NCI-H69 (cell line): Measurements from ENCODE around the gene SFXN3.

Source experiments
- DNase-seq: peaks from one replicate; lab custom pipeline; 2025; lab: John Stamatoyannopoulos, UW

Gene SFXN3

GRCh38 chr10:101073631-101074030 is 42.6 kb downstream of the SFXN3 start:
- DNase-seq = no peak

GRCh38 chr10:101075775-101076174 is 44.7 kb downstream of the SFXN3 start:
- DNase-seq = peak; percentile 11

- no peak for DNase-seq
These were observed 45.6 kb downstream of the SFXN3 start for GRCh38 chr10:101076630-101077029.

GRCh38 chr10:101079874-101080273 is 48.8 kb downstream of the SFXN3 start:
- DNase-seq = peak; percentile 71

- DNase-seq = no peak
These were observed 50.2 kb downstream of the SFXN3 start for GRCh38 chr10:101080933-101081931.

GRCh38 chr10:101085846-101086245 is 54.8 kb downstream of the SFXN3 start:
- peak; percentile 53 for DNase-seq

GRCh38 chr10:101087376-101087775 is 56.3 kb downstream of the SFXN3 start:
- DNase-seq = no peak

- DNase-seq = no peak
These were observed 56.9 kb downstream of the SFXN3 start for GRCh38 chr10:101087965-101088364.

- DNase-seq = peak; percentile 6
These were observed 58.7 kb downstream of the SFXN3 start for GRCh38 chr10:101089520-101090299.

- peak; percentile 48 for DNase-seq
These were observed 59.6 kb downstream of the SFXN3 start for GRCh38 chr10:101090597-101090996.
